IMR-90 (cell line): ENCODE results near the gene PAXX. TPM values are rescaled to one million over a fixed set of nuclear protein-coding genes. Genes with fewer than 3 reads are reported as not detected.
A peak's percentile ranks its signal among the peaks of the same experiment; 100 is the strongest.

Experiments used
- ATAC-seq: fragments of 200-7000 bp; cut with Tn5 transposase; 2 replicates; pipeline ENCODE4 v1.9.1; 2020; ENCODE audit warnings: low read depth, mild to moderate bottlenecking, moderate library complexity
- BruUV-seq: library from RNA; stranded (reverse); fragments of 400-500 nt; replicated peaks from 2 replicates; lab custom pipeline; 2021; lab: Mats Ljungman, UMichigan
- CTCF ChIA-PET: fragments of 300-600 bp; formaldehyde crosslinking; extraction: SDS; loops from one replicate; lab custom pipeline; 2021; ENCODE audit warnings: antibody characterized with exemption; lab: Yijun Ruan, JAX
- POLR2A ChIA-PET: fragments of 300-600 bp; sonication (Branson Sonifier 250); formaldehyde crosslinking; loops from one replicate; lab custom pipeline; 2022; ENCODE audit warnings: antibody characterized with exemption; ENCODE audit not compliant: unreplicated experiment; lab: Charles Lee
- DNase-seq: peaks from one replicate; pipeline ENCODE4 v3.0.0; 2013
- H2AFZ ChIP-seq: replicated peaks from 2 replicates; pipeline ENCODE3; 2013; ENCODE audit warnings: low read length, mild to moderate bottlenecking; ENCODE audit not compliant: poor library complexity
- H2AK5ac ChIP-seq: 2 replicates; pipeline ENCODE4 v1.6.1; 2013; ENCODE audit warnings: low read depth, low read length, inconsistent platforms
- H2AK9ac ChIP-seq: replicated peaks from 2 replicates; pipeline ENCODE3; 2013; ENCODE audit warnings: mild to moderate bottlenecking, low read depth, low read length, moderate library complexity; ENCODE audit not compliant: poor library complexity
- H2BK120ac ChIP-seq: 2 replicates; pipeline ENCODE4 v1.6.1; 2013; ENCODE audit warnings: low read depth, low read length, inconsistent platforms
- H2BK15ac ChIP-seq: 3 replicates; pipeline ENCODE4 v1.6.1; 2013; ENCODE audit warnings: low read depth, low read length, inconsistent platforms
- H2BK20ac ChIP-seq: 2 replicates; pipeline ENCODE4 v1.6.1; 2013; ENCODE audit warnings: low read depth, mild to moderate bottlenecking, inconsistent platforms, low read length, moderate library complexity
- H2BK5ac ChIP-seq: 2 replicates; pipeline ENCODE4 v1.6.1; 2013; ENCODE audit warnings: mild to moderate bottlenecking, low read depth, low read length, inconsistent platforms; ENCODE audit not compliant: poor library complexity, severe bottlenecking
- H3K14ac ChIP-seq: replicated peaks from 2 replicates; pipeline ENCODE4 v1.6.1; 2013; ENCODE audit warnings: low read depth, low read length, inconsistent platforms
- H3K18ac ChIP-seq: 2 replicates; pipeline ENCODE4 v1.6.1; 2013; ENCODE audit warnings: low read depth, low read length, control low read depth
- H3K23ac ChIP-seq: 2 replicates; pipeline ENCODE4 v1.6.1; 2013; ENCODE audit warnings: low read depth, low read length, inconsistent platforms
- H3K27ac ChIP-seq: 2 replicates; pipeline ENCODE4 v1.5.1; 2013; ENCODE audit warnings: mild to moderate bottlenecking, control low read depth, low read length; ENCODE audit not compliant: insufficient read depth
- H3K27me3 ChIP-seq: 2 replicates; pipeline ENCODE4 v1.6.1; 2013; ENCODE audit warnings: low read length; ENCODE audit not compliant: control insufficient read depth, insufficient read depth
- H3K36me3 ChIP-seq: 2 replicates; pipeline ENCODE4 v1.6.1; 2013; ENCODE audit warnings: low read length, mixed read lengths; ENCODE audit not compliant: control insufficient read depth, insufficient read depth
- H3K4ac ChIP-seq: 2 replicates; pipeline ENCODE4 v1.6.1; 2013; ENCODE audit warnings: low read depth, low read length, inconsistent platforms
- H3K4me1 ChIP-seq: 2 replicates; pipeline ENCODE4 v1.6.1; 2013; ENCODE audit warnings: low read length, mixed read lengths; ENCODE audit not compliant: control insufficient read depth, insufficient read depth
- H3K4me2 ChIP-seq: 2 replicates; pipeline ENCODE4 v1.6.1; 2013; ENCODE audit warnings: low read depth, mild to moderate bottlenecking, control low read depth, low read length, moderate library complexity
- H3K4me3 ChIP-seq: 2 replicates; pipeline ENCODE4 v1.5.1; 2013; ENCODE audit warnings: low read depth, mild to moderate bottlenecking, control low read depth, low read length, moderate library complexity; ENCODE audit not compliant: insufficient read depth
- H3K56ac ChIP-seq: 2 replicates; pipeline ENCODE4 v1.6.1; 2013; ENCODE audit warnings: low read length, inconsistent platforms; ENCODE audit not compliant: insufficient read depth; ENCODE audit errors: extremely low read depth
- H3K79me1 ChIP-seq, 2 experiments: 2 replicates each; pipeline ENCODE4 v1.6.1; 2013; ENCODE audit warnings: low read length in 2 of 2, inconsistent platforms in 1 of 2, low read depth in 1 of 2
- H3K9ac ChIP-seq: 2 replicates; pipeline ENCODE4 v1.6.1; 2013; ENCODE audit warnings: low read depth, low read length, control low read depth
- H3K9me1 ChIP-seq: 2 replicates; pipeline ENCODE4 v1.6.1; 2013; ENCODE audit warnings: low read length, inconsistent platforms; ENCODE audit not compliant: insufficient read depth
- H3K9me3 ChIP-seq: 2 replicates; pipeline ENCODE4 v1.6.1; 2013; ENCODE audit warnings: low read length; ENCODE audit not compliant: control insufficient read depth, insufficient read depth
- H4K20me1 ChIP-seq: 2 replicates; pipeline ENCODE4 v1.6.1; 2013; ENCODE audit warnings: low read length, inconsistent platforms; ENCODE audit not compliant: insufficient read depth
- H4K5ac ChIP-seq: 2 replicates; pipeline ENCODE4 v1.6.1; 2013; ENCODE audit warnings: mild to moderate bottlenecking, low read depth, low read length, control low read depth
- H4K8ac ChIP-seq, 2 experiments: 2 replicates each; pipeline ENCODE4 v1.6.1; 2013; ENCODE audit warnings: low read depth in 2 of 2, low read length in 2 of 2, control low read depth in 1 of 2, inconsistent platforms in 1 of 2
- H4K91ac ChIP-seq: 2 replicates; pipeline ENCODE4 v1.6.1; 2013; ENCODE audit warnings: low read depth, low read length, inconsistent platforms; ENCODE audit not compliant: insufficient read depth
- BHLHE40 ChIP-seq: fragments of 150-350 bp; IDR thresholded peaks from 2 replicates; pipeline ENCODE4 v1.6.1; 2016; ENCODE audit warnings: mild to moderate bottlenecking, low read depth, low read length
- CEBPB ChIP-seq: IDR thresholded peaks from 2 replicates; pipeline ENCODE4 v1.6.1; 2012; ENCODE audit warnings: low read depth, low read length, improper control_type of control experiment
- CHD1 ChIP-seq: IDR thresholded peaks from 2 replicates; pipeline ENCODE4 v1.6.1; 2012; ENCODE audit warnings: low read depth, low read length, improper control_type of control experiment
- ELK1 ChIP-seq: fragments of 150-350 bp; IDR thresholded peaks from 2 replicates; pipeline ENCODE4 v1.6.1; 2016; ENCODE audit warnings: low read depth, mild to moderate bottlenecking, low read length, moderate library complexity, borderline replicate concordance
- FOS ChIP-seq: fragments of 150-350 bp; IDR thresholded peaks from 2 replicates; pipeline ENCODE4 v1.6.1; 2016; ENCODE audit warnings: low read depth, low read length
- MAFK ChIP-seq: IDR thresholded peaks from 2 replicates; pipeline ENCODE4 v1.6.1; 2012; ENCODE audit warnings: low read depth, low read length, improper control_type of control experiment
- MAZ ChIP-seq: IDR thresholded peaks from 2 replicates; pipeline ENCODE4 v1.6.1; 2012; ENCODE audit warnings: low read depth, mild to moderate bottlenecking, low read length, improper control_type of control experiment, moderate library complexity, borderline replicate concordance
- NFE2L2 ChIP-seq: fragments of 150-350 bp; IDR thresholded peaks from 2 replicates; pipeline ENCODE4 v1.6.1; 2016; ENCODE audit warnings: low read depth, mild to moderate bottlenecking, low read length
- POLR2A ChIP-seq: IDR thresholded peaks from 2 replicates; pipeline ENCODE4 v1.6.1; 2012; ENCODE audit warnings: mild to moderate bottlenecking, low read depth, low read length
- RCOR1 ChIP-seq: IDR thresholded peaks from 2 replicates; pipeline ENCODE4 v1.6.1; 2012; ENCODE audit warnings: mild to moderate bottlenecking, low read length, improper control_type of control experiment; ENCODE audit not compliant: insufficient replicate concordance
- RFX5 ChIP-seq: IDR thresholded peaks from 2 replicates; pipeline ENCODE4 v1.8.0; 2012; ENCODE audit warnings: low read depth, mild to moderate bottlenecking, low read length, moderate library complexity
- USF2 ChIP-seq: fragments of 150-350 bp; IDR thresholded peaks from 2 replicates; pipeline ENCODE4 v1.6.1; 2017; ENCODE audit warnings: mild to moderate bottlenecking, antibody characterized with exemption, low read length, low read depth
- WGBS, 2 experiments: methylation state at CpG; one replicate each; pipeline versions ENCODE4 v1.1.5 to v1.1.7; 2013; ENCODE audit warnings: missing lambda C conversion rate in 2 of 2; ENCODE audit not compliant: insufficient read length in 1 of 2; ENCODE audit errors: extremely low coverage in 2 of 2; 5-methylcytosine and 5-hydroxymethylcytosine counted together
- dilution Hi-C: fragments of 300-500 bp; cut with HindIII; formaldehyde crosslinking; loops from one replicate; pipeline ENCODE4 v1.14.3; 2018; ENCODE audit warnings: low sequenced_read_pairs; ENCODE audit not compliant: unreplicated experiment
- in situ Hi-C: fragments of 300-500 bp; cut with MboI; formaldehyde crosslinking; loops from 3 replicates; pipeline ENCODE4 v1.14.3; 2019; ENCODE audit warnings: low sequenced_read_pairs, inconsistent platforms, mixed read lengths
- intact Hi-C: fragments of 100-400 bp; cut with micrococcal nuclease; formaldehyde crosslinking; loops from 2 replicates; pipeline ENCODE4 v1.10.0; 2022
- polyA plus RNA-seq, 3 experiments: library from polyadenylated mRNA; depleted of rRNA; stranded (reverse); fragments of >200 nt; gene quantifications; 2 replicates each; pipeline ENCODE4 v1.2.3, GENCODE V29; 2012; ENCODE audit warnings: low replicate concordance in 1 of 3
- total RNA-seq: library from RNA; depleted of rRNA; stranded (reverse); fragments of >200 nt; gene quantifications from 2 replicates; pipeline ENCODE4 v1.2.3, GENCODE V29; 2012

The PAXX gene
- total and polyA plus RNA-seq, 2 of the 4 experiments (the other 2 are of a cell fraction), result 5.7 to 24.6 TPM

- H3K23ac ChIP-seq, result no peak overlapping the region
- intact Hi-C loops (no loop called here), dilution Hi-C loops (no loop called here), in situ Hi-C loops (no loop called here)
- TF ChIP-seq POLR2A (no peak), CHD1 (no peak), MAZ (no peak), ELK1 (no peak), MAFK (no peak), RFX5 (no peak), USF2 (no peak), BHLHE40 (no peak), FOS (no peak), NFE2L2 (no peak), RCOR1 (no peak), CEBPB (no peak)
- CTCF ChIA-PET, result interaction anchor here (1.0 kb wide), 1 partner anchor 60 kb away, joined by 3 read pairs; no protein-coding TSS in a partner anchor
- H2AFZ ChIP-seq, result peak overlapping the region; percentile 1
- no peaks in the 10 kb centered on the region for H4K20me1 ChIP-seq
- H2AK9ac ChIP-seq, result peak overlapping the region; percentile 42
- WGBS, 2 experiments, result 79% methylated on average over 8 of the region's 17 CpGs; no CpG with 5 or more reads in 1 of the 2 experiments
- H3K18ac ChIP-seq, result no peak overlapping the region
- no peak overlapping the region for H4K8ac ChIP-seq
- BruUV-seq, result no TSS peak
- no peaks in the 10 kb centered on the region for H3K79me1 ChIP-seq
- no peak for ATAC-seq
- H4K91ac ChIP-seq, result no peak overlapping the region
- POLR2A ChIA-PET, result no interaction called here
- H3K36me3 ChIP-seq, result no peaks in the 10 kb centered on the region
- H3K27me3 ChIP-seq, result peaks cover 20% of the 10 kb centered on the region
- H2BK15ac ChIP-seq, result no peak overlapping the region
- H2BK20ac ChIP-seq, result no peak overlapping the region
- H3K4ac ChIP-seq, result no peak overlapping the region
- no peak overlapping the region for H3K14ac ChIP-seq
- no peak overlapping the region for H2BK5ac ChIP-seq
- no peaks in the 10 kb centered on the region for H3K9me3 ChIP-seq
- H2BK120ac ChIP-seq, result no peak overlapping the region
- DNase-seq, result no peak
- H4K5ac ChIP-seq, result no peak overlapping the region
- no peak overlapping the region for H3K4me3 ChIP-seq
- no peak overlapping the region for H3K27ac ChIP-seq
- H3K9me1 ChIP-seq, result no peaks in the 10 kb centered on the region
- no peaks in the 10 kb centered on the region for H3K4me1 ChIP-seq
- no peak overlapping the region for H3K56ac ChIP-seq
- no peak overlapping the region for H2AK5ac ChIP-seq
- no peak overlapping the region for H3K9ac ChIP-seq
- H3K4me2 ChIP-seq, result no peak overlapping the region
These were observed 23.7 kb upstream of the PAXX start for GRCh38 chr9:136968333-136969127.
